Measurements from ENCODE around the gene OR51F1. TPM values are rescaled to one million over a fixed set of nuclear protein-coding genes. Genes with fewer than 3 reads are reported as not detected.

The OR51F1 gene
- total RNA-seq, 3 donors from 2014 or later (not counting 1 experiment from before 2014, with no cell fraction given): not detected

DNA sequence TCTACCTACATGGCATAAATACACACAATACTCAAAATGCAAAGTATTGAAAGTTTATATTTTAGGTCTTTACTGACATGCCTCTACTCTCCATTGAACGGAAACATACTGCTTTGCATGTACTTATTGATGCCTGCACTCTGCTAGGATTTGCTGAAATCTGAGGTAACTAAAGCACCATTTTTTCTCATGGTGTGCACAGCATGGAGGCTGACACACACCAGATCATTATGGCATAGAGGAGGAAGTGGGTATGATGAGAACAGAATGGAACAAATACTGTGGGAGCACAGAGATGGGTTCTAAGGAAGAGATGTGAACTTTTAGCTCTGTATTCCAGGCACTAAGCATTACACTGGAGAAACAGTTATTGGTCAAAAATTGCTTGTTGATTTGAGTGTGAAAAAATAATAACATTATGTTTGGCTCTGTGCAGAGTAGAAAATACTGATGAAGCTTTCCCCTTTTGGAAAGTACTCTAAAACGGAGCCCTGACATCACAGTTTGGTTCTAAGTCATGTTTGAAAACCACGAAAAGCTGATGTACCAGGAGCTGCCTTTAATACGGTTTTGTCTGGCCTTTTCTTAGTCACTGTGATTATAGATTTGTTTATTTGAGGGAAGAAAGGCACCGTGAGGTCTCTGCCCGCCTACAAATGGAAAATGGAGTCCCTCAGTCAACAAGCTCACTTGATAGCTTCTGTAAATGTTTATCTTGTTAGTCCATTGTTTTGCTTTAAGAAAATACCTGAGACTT lies 28.9 kb upstream of the OR51F1 start:
- no peaks in the 10 kb centered on the region for H3K36me3 ChIP-seq (ENCODE audit: control insufficient read depth, insufficient read depth, low read length)
- no peak overlapping the region for H3K27ac ChIP-seq (ENCODE audit: low read length)
- TF ChIP-seq, protein P1, sequence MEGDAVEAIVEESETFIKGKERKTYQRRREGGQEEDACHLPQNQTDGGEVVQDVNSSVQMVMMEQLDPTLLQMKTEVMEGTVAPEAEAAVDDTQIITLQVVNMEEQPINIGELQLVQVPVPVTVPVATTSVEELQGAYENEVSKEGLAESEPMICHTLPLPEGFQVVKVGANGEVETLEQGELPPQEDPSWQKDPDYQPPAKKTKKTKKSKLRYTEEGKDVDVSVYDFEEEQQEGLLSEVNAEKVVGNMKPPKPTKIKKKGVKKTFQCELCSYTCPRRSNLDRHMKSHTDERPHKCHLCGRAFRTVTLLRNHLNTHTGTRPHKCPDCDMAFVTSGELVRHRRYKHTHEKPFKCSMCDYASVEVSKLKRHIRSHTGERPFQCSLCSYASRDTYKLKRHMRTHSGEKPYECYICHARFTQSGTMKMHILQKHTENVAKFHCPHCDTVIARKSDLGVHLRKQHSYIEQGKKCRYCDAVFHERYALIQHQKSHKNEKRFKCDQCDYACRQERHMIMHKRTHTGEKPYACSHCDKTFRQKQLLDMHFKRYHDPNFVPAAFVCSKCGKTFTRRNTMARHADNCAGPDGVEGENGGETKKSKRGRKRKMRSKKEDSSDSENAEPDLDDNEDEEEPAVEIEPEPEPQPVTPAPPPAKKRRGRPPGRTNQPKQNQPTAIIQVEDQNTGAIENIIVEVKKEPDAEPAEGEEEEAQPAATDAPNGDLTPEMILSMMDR (IDR thresholded peaks at IDR 0.05): no peak
- H3K4me3 ChIP-seq (ENCODE audit: low read length): no peak overlapping the region
- no peaks in the 10 kb centered on the region for H3K4me1 Mint-ChIP-seq
- no peaks in the 10 kb centered on the region for H3K9me3 ChIP-seq (ENCODE audit: control insufficient read depth, insufficient read depth, low read length)
- peaks cover 0 to 5% of the 10 kb centered on the region in 2 donors for H3K27me3 Mint-ChIP-seq (ENCODE audit: low read depth in 2 of 2)
- no peak overlapping the region for H3K4me3 Mint-ChIP-seq
- intact Hi-C loops (cut with micrococcal nuclease): no loop called here
- ATAC-seq (no peak), DNase-seq (no peak)
- H3K4me1 ChIP-seq (ENCODE audit: control insufficient read depth, insufficient read depth, low read length): no peaks in the 10 kb centered on the region
- H3K27me3 ChIP-seq (ENCODE audit: control insufficient read depth, insufficient read depth, low read length): no peaks in the 10 kb centered on the region
- no peak overlapping the region for H3K27ac Mint-ChIP-seq
- 80% methylated on average over 6 of the region's 6 CpGs for WGBS (ENCODE audit: insufficient coverage)
- peaks cover 0 to 5% of the 10 kb centered on the region in 2 donors for H3K9me3 Mint-ChIP-seq
- H3K36me3 Mint-ChIP-seq: no peaks in the 10 kb centered on the region

- no peaks in the 10 kb centered on the region for H3K9me3 ChIP-seq (ENCODE audit: control insufficient read depth, insufficient read depth, low read length)
- Mint-ChIP-seq H3K4me1 (no peaks in the 10 kb centered on the region), H3K27ac (no peak overlapping the region), H3K9me3 (peaks cover 0 to 2% of the 10 kb centered on the region in 2 donors), H3K36me3 (no peaks in the 10 kb centered on the region), H3K4me3 (no peak overlapping the region), H3K27me3 (ENCODE audit: low read depth in 2 of 2) (peaks cover 0 to 4% of the 10 kb centered on the region in 2 donors)
- no peak overlapping the region for H3K27ac ChIP-seq (ENCODE audit: low read length)
- no peak overlapping the region for H3K4me3 ChIP-seq (ENCODE audit: low read length)
- H3K4me1 ChIP-seq (ENCODE audit: control insufficient read depth, insufficient read depth, low read length): no peaks in the 10 kb centered on the region
- ATAC-seq (no peak), DNase-seq (no peak)
- H3K27me3 ChIP-seq (ENCODE audit: control insufficient read depth, insufficient read depth, low read length): no peaks in the 10 kb centered on the region
- intact Hi-C loops (cut with micrococcal nuclease): no loop called here
- TF ChIP-seq, protein P1 (IDR thresholded peaks at IDR 0.05): no peak
- 76% methylated on average over 1 of the region's 2 CpGs for WGBS (ENCODE audit: insufficient coverage)
- H3K36me3 ChIP-seq (ENCODE audit: control insufficient read depth, insufficient read depth, low read length): no peaks in the 10 kb centered on the region
Measured at GRCh38 chr11:4797206-4797605, 27.5 kb upstream of the OR51F1 start.

DNA sequence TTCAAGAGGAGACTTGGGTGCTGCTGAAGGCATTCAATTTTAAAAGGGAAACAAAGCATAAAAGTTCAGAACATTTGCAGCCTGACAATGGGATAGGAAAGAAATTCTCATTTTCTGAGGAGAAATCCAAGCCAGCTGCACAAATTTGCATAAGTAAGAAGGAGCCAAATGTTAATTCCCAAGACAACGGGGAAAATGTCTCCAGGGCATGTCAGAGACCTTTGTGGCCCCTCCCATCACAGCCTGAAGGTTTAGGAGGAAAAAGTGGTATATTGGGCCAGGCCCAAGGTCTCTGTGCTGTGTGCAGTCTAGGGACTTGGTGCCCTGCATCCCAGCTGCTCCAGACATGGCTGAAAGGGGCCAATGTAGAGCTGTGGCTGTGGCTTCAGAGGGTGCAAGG lies 12.7 kb upstream of the OR51F1 start:
- H3K27me3 ChIP-seq (ENCODE audit: control insufficient read depth, insufficient read depth, low read length): no peaks in the 10 kb centered on the region
- H3K9me3 ChIP-seq (ENCODE audit: control insufficient read depth, insufficient read depth, low read length): no peaks in the 10 kb centered on the region
- Mint-ChIP-seq H3K4me1 (no peaks in the 10 kb centered on the region), H3K36me3 (no peaks in the 10 kb centered on the region), H3K9me3 (peaks cover 4 to 6% of the 10 kb centered on the region in 2 donors), H3K27ac (no peak overlapping the region), H3K4me3 (no peak overlapping the region), H3K27me3 (ENCODE audit: low read depth in 2 of 2) (peaks cover 0 to 7% of the 10 kb centered on the region in 2 donors)
- intact Hi-C loops (cut with micrococcal nuclease): no loop called here
- H3K27ac ChIP-seq (ENCODE audit: low read length): no peak overlapping the region
- ATAC-seq (no peak), DNase-seq (no peak)
- H3K4me3 ChIP-seq (ENCODE audit: low read length): no peak overlapping the region
- H3K4me1 ChIP-seq (ENCODE audit: control insufficient read depth, insufficient read depth, low read length): no peaks in the 10 kb centered on the region
- H3K36me3 ChIP-seq (ENCODE audit: control insufficient read depth, insufficient read depth, low read length): no peaks in the 10 kb centered on the region
- WGBS (ENCODE audit: insufficient coverage): 84% methylated on average over 1 of the region's 1 CpG
- TF ChIP-seq, protein P1 (IDR thresholded peaks at IDR 0.05): no peak

DNA sequence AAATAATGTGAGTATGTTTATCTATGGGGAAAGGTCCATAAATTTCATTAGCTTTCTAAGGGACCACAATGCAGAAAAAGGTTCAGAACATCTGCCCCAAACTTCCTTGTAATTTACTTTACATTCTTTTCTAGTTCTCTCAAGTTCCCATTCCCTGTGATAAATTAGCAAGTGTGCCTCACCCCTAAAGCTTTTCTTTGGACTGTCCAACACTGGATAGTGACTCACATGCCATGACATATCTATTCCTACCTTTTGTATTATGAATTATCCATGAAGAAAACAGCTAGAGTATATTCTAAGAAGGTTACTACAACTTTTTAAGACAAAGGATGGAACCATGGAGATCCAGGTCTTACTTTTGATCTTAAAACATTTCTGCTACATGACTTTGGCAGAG lies 1.6 kb downstream of the OR51F1 start:
- intact Hi-C loops (cut with micrococcal nuclease): no loop called here

More for the DNA sequence above, 1.6 kb downstream of the OR51F1 start:
- H3K9me3 Mint-ChIP-seq: no peaks in the 10 kb centered on the region
- no peaks in the 10 kb centered on the region for H3K9me3 ChIP-seq (ENCODE audit: control insufficient read depth, insufficient read depth, low read length)
- no peak overlapping the region for H3K27ac ChIP-seq (ENCODE audit: low read length)
- no peak overlapping the region for H3K27ac Mint-ChIP-seq
- no peaks in the 10 kb centered on the region for H3K4me1 Mint-ChIP-seq
- DNase-seq (no peak), ATAC-seq (no peak)
- no peak overlapping the region for H3K4me3 Mint-ChIP-seq
- H3K36me3 Mint-ChIP-seq: no peaks in the 10 kb centered on the region
- no peaks in the 10 kb centered on the region for H3K27me3 ChIP-seq (ENCODE audit: control insufficient read depth, insufficient read depth, low read length)
- TF ChIP-seq, protein P1 (IDR thresholded peaks at IDR 0.05): no peak
- no peaks in the 10 kb centered on the region for H3K36me3 ChIP-seq (ENCODE audit: control insufficient read depth, insufficient read depth, low read length)
- no peaks in the 10 kb centered on the region for H3K4me1 ChIP-seq (ENCODE audit: control insufficient read depth, insufficient read depth, low read length)
- H3K27me3 Mint-ChIP-seq (ENCODE audit: low read depth in 2 of 2): no peaks in the 10 kb centered on the region
- H3K4me3 ChIP-seq (ENCODE audit: low read length): no peak overlapping the region

All from natural killer cell (primary cell).